Measurements from ENCODE around the gene TGFB3. TPM values are rescaled to one million over a fixed set of nuclear protein-coding genes. Genes with fewer than 3 reads are reported as not detected.
"Not testable (repeated sequence)": the region's sequence is repeated elsewhere in the genome, so short reads cannot be mapped to it uniquely, and the experiment has no call there.

Gene TGFB3
- total and polyA plus RNA-seq, 10 donors, result 4.0 to 61.0 (median 8.3) TPM

DNA sequence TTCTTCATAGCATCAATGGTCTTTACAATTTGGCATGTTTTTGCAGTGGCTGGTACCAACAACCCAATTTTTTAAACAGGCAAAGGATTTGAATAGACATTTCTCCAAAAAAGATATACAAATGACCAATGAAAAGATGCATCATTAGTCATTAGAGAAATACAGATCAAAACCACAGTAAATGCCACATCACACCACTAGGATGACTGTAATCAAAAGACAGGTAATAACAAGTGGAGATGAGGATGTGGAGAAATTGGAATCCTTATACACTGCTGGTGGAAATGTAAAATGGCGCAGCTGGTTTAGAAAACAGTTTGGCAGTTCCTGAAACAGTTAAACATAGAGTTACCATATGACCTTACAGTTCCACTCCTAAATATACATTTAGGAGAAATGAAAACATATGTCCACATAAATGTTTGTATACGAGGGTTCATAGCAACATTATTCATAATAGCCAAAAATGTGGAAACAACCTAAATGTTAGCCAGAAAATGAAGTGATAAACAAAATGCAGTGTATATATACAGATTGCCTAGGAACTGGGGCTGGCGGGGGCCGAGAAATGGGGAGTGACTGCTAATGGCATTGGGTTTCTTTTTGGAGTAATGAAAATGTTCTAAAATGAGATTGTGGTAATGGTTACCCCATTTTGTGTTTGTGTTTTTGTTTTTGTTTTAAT is 55.2 kb downstream of the TGFB3 start:
- intact Hi-C loops (cut with DNase I; ENCODE audit: low total_unique reads), result no loop called here
- TF ChIP-seq POLR2A (IDR thresholded peaks at IDR 0.05), result no peak
- TF ChIP-seq, protein P1, sequence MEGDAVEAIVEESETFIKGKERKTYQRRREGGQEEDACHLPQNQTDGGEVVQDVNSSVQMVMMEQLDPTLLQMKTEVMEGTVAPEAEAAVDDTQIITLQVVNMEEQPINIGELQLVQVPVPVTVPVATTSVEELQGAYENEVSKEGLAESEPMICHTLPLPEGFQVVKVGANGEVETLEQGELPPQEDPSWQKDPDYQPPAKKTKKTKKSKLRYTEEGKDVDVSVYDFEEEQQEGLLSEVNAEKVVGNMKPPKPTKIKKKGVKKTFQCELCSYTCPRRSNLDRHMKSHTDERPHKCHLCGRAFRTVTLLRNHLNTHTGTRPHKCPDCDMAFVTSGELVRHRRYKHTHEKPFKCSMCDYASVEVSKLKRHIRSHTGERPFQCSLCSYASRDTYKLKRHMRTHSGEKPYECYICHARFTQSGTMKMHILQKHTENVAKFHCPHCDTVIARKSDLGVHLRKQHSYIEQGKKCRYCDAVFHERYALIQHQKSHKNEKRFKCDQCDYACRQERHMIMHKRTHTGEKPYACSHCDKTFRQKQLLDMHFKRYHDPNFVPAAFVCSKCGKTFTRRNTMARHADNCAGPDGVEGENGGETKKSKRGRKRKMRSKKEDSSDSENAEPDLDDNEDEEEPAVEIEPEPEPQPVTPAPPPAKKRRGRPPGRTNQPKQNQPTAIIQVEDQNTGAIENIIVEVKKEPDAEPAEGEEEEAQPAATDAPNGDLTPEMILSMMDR (IDR thresholded peaks at IDR 0.05 in 8 of 11, conservative IDR thresholded peaks at IDR 0.05 in 3 of 11), result no peak
- no peak for TF ChIP-seq POLR2AphosphoS5 (IDR thresholded peaks at IDR 0.05)

DNA sequence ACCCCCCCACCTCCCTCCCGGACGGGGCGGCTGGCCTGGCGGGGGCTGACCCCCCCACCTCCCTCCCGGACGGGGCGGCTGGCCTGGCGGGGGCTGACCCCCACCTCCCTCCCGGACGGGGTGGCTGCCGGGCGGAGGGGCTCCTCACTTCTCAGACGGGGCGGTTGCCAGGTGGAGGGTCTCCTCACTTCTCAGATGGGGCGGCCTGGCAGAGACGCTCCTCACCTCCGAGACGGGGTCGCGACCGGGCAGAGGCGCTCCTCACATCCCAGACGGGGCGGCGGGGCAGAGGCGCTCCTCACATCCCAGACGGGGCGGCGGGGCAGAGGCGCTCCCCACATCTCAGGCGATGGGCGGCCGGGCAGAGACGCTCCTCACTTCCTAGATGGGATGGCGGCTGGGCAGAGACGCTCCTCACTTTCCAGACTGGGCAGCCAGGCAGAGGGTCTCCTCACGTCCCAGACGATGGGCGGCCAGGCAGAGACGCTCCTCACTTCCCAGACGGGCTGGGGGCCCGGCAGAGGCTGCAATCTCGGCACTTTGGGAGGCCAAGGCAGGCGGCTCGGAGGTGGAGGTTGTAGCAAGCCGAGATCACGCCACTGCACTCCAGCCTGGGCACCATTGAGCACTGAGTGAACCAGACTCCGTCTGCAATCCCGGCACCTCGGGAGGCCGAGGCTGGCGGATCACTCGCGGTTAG is 56.5 kb downstream of the TGFB3 start:
- intact Hi-C loops (cut with DNase I; ENCODE audit: low total_unique reads); H3K36me3 ChIP-seq; H3K4me1 ChIP-seq; DNase-seq; H3K4me3 ChIP-seq; H3K27me3 ChIP-seq (replicated peaks in 1 of 7); H3K9me3 ChIP-seq; H3K27ac ChIP-seq: not testable (repeated sequence)
- 95 to 100% (median 96%) methylated on average over 18 to 52 of the region's 54 CpGs for whole genome bisulfite sequencing, 5 donors

More for the DNA sequence above, 55.2 kb downstream of the TGFB3 start:
- DNase-seq, result no peak
- Histone ChIP-seq H3K4me1 (no peaks in the 10 kb centered on the region), H3K36me3 (peaks cover 0 to 4% (median 0%) of the 10 kb centered on the region in 6 donors), H3K9me3 (no peaks in the 10 kb centered on the region), H3K27me3 (replicated peaks in 1 of 7) (no peaks in the 10 kb centered on the region), H3K4me3 (no peak overlapping the region), H3K27ac (no peak overlapping the region)
- WGBS, 5 donors, result 93 to 97% (median 97%) methylated on average over 4 of the region's 4 CpGs

DNA sequence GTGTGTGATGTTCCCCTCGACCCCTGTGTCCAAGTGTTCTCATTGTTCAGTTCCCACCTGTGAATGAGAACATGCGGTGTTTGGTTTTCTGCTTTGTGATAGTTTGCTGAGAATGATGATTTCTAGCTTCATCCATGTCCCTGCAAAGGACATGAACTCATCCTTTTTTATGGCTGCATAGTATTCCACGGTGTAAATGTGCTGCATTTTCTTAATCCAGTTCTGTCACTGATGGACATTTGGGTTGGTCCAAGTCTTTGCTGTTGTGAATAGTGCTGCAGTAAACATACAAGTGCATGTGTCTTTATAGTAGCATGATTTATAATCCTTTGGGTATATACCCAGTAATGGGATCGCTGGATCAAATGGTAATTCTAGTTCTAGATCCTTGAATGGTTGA is 61.4 kb downstream of the TGFB3 start:
- intact Hi-C loops (cut with DNase I; ENCODE audit: low total_unique reads); H3K27me3 ChIP-seq (replicated peaks in 1 of 7); H3K4me1 ChIP-seq; H3K9me3 ChIP-seq; DNase-seq; H3K4me3 ChIP-seq; H3K27ac ChIP-seq: not testable (repeated sequence)
- peaks cover 0 to 11% (median 0%) of the 10 kb centered on the region in 6 donors for H3K36me3 ChIP-seq
- WGBS, 5 donors, result 79 to 100% (median 95%) methylated on average over 4 of the region's 4 CpGs

DNA sequence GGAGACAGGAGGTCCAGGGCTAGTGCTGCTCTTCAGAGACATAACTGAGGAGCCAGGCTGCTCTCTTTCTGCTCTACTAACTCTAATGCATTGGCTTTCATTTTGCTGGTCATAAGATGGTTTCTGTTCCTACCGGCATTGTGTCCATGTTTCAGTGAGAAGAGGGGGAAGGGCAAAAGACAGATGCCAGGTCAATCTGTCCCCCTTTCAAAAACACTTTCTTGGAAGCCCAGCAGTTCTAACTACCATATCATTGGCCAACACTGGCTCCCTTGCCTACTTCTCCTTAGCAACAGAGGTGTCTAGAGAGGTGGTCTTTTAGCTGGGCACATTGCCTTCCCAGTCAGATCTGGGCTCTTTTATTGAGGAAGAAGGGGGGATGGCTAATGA is 63.9 kb downstream of the TGFB3 start:
- WGBS, 5 donors, result 68 to 89% (median 83%) methylated on average over 1 of the region's 1 CpG
- Histone ChIP-seq H3K4me3 (no peak overlapping the region), H3K27me3 (replicated peaks in 1 of 7) (no peaks in the 10 kb centered on the region), H3K27ac (no peak overlapping the region), H3K9me3 (peaks cover 0 to 8% (median 0%) of the 10 kb centered on the region in 8 donors), H3K4me1 (no peaks in the 10 kb centered on the region), H3K36me3 (peaks cover 0 to 11% (median 0%) of the 10 kb centered on the region in 6 donors)
- no peak for DNase-seq
- TF ChIP-seq, protein P1 (IDR thresholded peaks at IDR 0.05 in 8 of 11, conservative IDR thresholded peaks at IDR 0.05 in 3 of 11), result no peak
- TF ChIP-seq POLR2AphosphoS5 (IDR thresholded peaks at IDR 0.05) (no peak), POLR2A (IDR thresholded peaks at IDR 0.05) (no peak)
- intact Hi-C loops (cut with DNase I; ENCODE audit: low total_unique reads), result no loop called here

DNA sequence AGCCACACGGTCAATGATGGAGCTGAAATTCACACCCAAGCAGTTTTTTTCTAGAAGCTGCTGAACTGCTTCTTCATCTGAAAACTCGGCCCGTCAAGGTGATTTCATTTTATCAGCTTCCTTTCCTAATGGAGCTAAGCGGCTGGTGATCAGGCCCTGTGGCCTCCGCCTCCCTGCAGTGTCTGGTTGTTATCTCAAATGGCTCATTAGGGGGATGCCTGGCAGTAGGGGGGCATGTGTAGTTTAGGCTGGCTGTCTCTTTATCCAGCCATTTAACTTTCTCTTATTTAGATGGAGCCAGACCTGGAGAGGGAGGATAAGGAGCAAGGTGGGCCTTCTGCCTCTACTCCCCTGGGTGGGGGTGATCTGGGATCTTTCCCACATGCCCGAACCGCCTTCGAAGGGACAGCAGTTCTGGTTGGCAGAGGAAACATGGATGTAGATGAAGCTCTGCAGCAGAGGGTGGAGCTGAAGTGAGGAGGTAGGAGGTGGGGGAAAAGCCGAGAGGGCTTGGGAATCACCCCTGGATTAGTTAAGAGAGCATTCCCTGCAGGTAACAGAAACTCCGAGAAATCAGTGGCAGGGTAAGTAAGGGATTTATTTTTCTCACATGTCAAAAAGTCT is 64.4 kb downstream of the TGFB3 start:
- Histone ChIP-seq H3K4me1 (no peaks in the 10 kb centered on the region), H3K27me3 (replicated peaks in 1 of 7) (no peaks in the 10 kb centered on the region), H3K9me3 (peaks cover 0 to 8% (median 0%) of the 10 kb centered on the region in 8 donors), H3K4me3 (no peak overlapping the region), H3K27ac (no peak overlapping the region), H3K36me3 (peaks cover 0 to 11% (median 0%) of the 10 kb centered on the region in 6 donors)
- no peak for DNase-seq
- no peak for TF ChIP-seq POLR2AphosphoS5 (IDR thresholded peaks at IDR 0.05)
- TF ChIP-seq, protein P1 (IDR thresholded peaks at IDR 0.05 in 8 of 11, conservative IDR thresholded peaks at IDR 0.05 in 3 of 11), result no peak
- no peak for TF ChIP-seq POLR2A (IDR thresholded peaks at IDR 0.05)
- WGBS, 5 donors, result 88 to 93% (median 90%) methylated on average over 10 of the region's 10 CpGs
- intact Hi-C loops (cut with DNase I; ENCODE audit: low total_unique reads), result no loop called here
